HG03378 (cell line): ENCODE results near the gene EML6.
"Not testable (repeated sequence)": the region's sequence is repeated elsewhere in the genome, so short reads cannot be mapped to it uniquely, and the experiment has no call there.

Experiments
- ATAC-seq: cut with Tn5 transposase; IDR thresholded peaks from one replicate; pipeline ENCODE4 v1.9.1; 2021; ENCODE audit warnings: mild to moderate bottlenecking, moderate library complexity; ENCODE audit not compliant: unreplicated experiment

EML6 gene

GRCh38 chr2:54979321-54980044, 256.0 kb downstream of the EML6 start:
- ATAC-seq: no peak

DNA sequence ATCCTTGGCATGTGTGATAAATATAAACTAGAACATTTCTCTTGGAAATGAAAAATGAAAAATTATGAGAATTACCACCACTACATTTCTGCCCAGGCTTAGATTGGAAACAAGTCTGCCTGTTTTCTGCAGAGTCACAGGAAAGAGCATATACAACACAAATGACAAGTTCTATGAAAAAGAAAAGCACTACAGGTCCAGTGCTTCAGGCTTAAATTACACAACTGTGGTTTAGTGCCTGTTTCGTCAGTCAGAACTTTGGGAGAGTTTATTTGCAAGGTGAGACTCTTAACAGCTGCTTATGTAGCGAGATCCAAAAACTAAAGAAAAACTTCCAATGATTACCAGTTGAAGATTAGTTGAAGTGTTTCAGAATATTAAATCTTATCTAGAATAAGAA, 257.9 kb downstream of the EML6 start:
- ATAC-seq: no peak

DNA sequence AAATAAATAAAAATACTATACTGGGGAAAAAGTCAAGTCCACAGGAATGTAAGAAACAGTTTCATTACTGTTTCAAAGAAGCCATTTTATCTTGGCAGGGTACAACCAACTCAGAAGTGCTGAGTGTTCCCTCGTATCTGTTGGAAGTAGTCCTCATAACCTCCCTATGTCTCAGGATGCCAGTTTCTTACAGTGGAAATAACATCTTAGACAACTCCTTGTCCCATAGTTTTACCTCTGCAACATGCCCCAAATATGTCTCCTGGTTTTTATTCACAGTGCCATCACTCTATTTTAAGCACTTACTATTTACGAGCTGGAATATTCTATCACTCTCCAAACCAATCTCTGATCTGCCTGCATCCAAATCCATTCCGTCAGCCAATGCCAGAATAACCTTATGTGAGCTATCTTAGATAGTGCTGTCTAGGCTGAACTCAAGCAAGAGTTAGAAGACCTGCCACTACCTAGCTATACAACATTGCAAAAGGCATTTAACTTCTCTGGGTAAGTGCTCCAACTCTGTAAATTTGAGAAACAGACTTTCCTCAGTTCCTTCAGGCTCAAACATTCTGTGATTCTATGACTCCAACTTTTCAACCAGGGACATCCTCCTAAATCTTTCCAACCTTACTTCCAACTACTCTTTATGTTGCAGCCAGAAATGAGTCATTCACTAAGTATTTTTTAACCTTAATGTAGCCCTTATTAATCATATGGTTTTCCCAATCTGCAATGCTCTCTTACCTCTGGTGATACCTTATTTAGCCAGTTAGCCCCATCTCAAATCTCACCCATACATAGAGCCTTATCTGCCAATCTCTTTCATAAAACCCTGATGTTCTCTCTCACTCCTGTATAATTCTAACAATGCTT, 260.1 kb downstream of the EML6 start:
- no peak for ATAC-seq

GRCh38 chr2:54984476-54984875, 261.0 kb downstream of the EML6 start:
- ATAC-seq: no peak

DNA sequence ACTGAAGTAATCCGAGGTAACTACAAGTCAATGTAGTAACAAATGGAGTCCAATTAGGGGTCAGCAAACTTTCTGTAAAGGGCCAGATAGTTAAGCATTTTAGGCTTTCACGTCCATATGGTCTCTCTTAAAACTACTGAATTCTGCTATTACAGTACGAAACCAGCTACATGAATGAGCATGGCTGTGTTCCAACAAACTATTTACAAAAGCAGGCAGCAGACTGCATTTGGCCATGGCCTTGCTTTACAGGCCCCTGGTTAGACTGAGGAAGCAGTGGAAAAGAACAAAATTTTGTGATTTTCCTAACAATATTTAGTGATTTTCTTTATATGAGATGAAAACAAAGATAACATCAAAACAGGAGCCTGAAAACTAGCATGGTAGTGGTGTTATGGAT, 262.8 kb downstream of the EML6 start:
- no peak for ATAC-seq

GRCh38 chr2:54988612-54989011, 265.1 kb downstream of the EML6 start:
- no peak for ATAC-seq

- not testable (repeated sequence) for ATAC-seq
Observed at GRCh38 chr2:54990694-54991093, 267.2 kb downstream of the EML6 start.

DNA sequence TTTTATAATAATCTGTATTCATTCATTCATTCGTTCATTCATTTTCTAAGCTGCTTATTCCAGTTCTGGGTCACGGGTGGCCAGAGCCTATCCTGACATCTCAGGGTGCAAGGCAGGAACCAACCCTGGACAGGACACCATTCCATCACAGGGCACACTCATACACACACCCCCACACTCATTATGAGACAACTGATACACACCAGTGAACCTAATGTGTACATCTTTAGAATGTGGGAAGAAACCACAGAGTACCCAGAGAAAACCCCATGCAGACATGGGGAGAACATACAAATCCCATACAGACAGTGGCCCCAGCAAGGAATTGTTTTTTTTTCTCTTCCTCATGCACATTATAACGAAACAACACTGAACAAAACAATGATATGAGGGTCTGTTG, 272.1 kb downstream of the EML6 start:
- peak; percentile 48 for ATAC-seq

DNA sequence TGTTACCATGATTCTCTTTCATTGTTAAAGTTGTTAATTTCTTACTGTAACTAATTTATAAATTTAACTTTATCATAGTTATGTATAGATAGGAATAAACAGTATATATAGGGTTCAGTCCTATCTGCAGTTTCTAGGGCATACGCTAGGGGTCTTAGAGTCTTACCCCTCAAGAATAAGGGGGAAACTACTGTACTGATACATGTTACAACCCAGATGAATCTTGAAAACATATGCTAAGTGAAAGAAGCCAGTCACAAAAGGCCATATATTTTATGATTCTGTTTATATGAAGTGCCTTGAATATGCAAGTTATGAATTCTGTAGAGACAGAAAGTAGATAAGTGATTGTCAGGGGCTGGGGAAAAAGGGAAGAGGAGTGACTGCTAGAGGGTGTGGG, 274.4 kb downstream of the EML6 start:
- no peak for ATAC-seq

DNA sequence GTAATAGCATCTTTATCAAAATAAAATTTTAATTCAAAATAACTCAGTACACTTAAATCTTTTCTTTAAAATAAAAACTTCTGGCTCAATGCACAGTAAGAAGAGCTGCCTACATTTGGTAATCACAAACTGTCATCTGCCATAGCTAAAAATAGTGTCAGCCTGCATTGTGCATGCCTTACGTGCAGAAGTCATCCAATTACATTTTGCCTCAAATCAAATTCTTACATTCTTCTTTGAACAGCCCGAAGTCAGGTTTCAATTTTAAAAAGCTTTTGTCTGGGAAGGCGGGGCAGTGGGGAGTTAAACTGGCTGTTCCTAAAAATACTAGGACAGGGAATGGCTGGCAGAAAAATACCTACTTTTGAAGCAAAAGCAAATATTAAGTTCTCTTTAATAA, 275.7 kb downstream of the EML6 start:
- ATAC-seq: no peak

- no peak for ATAC-seq
Observed at GRCh38 chr2:55000341-55000740, 276.9 kb downstream of the EML6 start.

DNA sequence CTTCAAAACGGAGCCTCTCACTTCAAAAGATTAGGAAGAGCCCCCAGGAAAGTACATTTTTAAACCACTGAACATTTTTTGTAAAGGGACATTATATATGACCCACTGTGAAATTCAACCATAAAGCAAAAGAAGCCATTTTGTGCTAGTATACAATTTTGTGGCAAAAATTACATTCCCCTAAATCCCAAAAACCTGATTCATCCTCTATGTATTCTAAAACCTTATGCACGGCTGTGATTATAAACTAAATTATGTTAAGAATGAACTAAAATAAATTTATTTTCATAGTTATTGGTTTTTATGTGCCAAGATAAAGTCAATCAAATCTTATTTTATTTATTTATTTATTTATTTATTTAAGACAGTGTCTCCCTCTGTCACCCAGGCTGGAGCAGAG, 278.3 kb downstream of the EML6 start:
- ATAC-seq: no peak

DNA sequence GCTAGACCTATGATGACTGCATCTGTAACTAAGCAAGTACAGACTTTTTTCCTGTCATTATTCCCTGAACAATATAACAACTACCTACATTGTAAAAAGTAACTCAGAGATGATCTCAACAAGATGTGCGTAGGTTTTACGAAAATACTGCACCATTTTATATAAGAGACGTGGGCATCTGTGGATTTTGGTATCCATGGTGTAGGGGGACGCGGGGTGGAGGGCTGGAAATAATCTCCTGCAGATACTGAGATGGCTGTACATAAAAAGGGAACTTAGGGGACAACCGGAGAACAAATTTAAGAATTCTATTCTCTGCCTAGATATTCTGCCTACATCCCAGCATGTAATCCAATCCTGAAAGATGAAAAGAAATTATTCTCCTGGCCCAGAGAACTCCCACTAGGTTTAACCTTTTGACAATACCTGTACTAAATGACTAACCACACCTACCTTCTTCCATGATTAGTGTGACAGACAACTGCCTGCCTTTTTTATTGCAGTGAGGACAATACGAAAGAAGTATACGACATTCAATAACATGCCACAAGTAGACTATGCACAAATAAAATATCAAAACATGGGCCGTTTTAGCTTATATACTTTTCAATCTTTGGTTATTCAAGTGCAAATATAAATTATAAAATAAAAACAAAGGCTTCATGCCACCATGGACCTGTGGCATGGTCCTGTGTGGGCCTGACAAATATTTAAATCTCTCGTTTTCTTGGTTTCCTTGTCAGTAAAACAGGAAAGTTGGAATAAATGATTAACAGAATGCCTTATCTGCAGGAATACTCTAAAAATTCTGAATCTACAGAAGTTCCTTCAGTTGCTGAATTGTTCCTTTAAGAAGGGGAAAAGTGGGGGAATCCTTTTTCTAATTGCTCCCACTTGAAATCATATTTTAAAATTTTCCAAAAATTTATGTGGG, 280.5 kb downstream of the EML6 start:
- ATAC-seq: no peak

DNA sequence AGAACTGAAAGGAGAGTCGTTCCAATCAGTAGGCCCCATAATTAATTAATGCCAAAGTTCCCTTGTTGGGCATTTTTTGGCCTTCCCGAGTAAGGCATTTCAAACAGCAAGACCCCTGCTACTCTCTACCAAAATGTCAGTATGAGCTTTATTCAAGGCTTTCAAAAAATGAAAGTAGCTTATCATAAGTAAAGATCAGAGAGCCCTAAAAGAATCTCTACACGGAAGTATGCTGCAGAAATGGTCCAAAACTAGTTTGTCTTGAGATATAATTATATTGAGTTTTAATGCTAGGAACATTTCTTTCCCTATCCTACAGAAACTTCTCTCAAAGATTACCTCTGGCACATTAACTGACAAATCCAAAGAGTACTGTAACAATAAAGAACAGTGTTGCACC, 282.8 kb downstream of the EML6 start:
- no peak for ATAC-seq

- ATAC-seq: peak; percentile 12
Observed at GRCh38 chr2:55009277-55010060, 286.0 kb downstream of the EML6 start.

DNA sequence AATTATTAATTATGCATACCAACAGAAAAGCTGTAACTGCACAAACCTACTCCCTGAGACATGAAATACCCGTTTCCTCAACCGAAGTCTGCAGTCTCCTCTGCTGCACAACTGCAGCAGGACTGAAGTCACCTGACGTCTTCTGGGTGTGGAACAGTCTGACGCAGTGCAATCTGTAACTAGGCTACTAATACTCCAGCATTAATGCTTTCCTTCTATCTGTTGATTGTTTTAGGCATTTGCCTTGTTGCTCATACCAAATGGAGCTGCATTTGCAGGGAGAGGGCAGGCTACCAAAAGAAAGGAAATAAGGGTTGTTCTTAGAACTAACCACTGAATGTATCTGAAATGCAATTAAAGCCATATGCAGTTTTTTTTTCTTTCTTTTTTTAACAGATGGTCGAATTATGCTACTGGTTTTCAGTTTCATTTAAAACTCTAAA, 286.7 kb downstream of the EML6 start:
- peak; percentile 83 for ATAC-seq

- ATAC-seq: no peak
Observed at GRCh38 chr2:55010915-55011314, 287.5 kb downstream of the EML6 start.

DNA sequence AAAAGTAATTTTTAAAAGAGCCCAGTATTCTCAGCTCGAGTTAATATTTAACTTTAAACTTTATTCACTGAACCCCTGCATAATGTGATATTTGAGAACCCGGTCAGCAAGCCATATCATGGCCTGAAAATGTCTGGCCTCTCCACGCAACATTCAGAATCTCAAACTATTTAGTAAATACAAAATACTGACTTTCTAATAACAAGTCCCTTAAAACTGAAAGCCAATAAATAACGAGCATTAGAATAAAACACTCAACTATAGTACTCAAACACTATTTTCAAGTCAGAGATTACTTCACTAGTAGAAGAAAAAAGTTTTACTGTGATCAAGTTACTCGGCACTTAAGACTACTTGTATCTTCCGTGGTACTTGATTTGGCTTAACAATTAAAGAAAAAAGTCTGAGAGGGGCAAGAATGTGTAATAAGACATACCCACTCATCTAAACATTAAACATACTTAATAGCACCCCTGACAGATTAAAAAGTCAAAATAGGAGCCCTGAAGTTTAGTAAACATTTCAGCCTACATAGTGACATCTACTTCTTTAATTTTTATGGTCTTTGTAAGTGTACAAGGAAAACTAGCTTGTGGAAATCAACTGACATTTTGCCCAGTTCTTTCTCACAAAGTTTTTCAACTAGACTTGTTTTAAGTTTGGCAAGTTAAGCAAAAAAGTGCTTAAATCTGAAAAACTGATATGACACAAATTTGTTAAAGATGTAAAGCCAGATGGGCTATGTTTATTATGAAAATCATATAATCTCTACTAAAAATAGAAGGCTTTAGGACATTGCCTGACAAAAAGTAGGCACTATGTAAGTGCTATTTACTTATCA, 288.6 kb downstream of the EML6 start:
- no peak for ATAC-seq

DNA sequence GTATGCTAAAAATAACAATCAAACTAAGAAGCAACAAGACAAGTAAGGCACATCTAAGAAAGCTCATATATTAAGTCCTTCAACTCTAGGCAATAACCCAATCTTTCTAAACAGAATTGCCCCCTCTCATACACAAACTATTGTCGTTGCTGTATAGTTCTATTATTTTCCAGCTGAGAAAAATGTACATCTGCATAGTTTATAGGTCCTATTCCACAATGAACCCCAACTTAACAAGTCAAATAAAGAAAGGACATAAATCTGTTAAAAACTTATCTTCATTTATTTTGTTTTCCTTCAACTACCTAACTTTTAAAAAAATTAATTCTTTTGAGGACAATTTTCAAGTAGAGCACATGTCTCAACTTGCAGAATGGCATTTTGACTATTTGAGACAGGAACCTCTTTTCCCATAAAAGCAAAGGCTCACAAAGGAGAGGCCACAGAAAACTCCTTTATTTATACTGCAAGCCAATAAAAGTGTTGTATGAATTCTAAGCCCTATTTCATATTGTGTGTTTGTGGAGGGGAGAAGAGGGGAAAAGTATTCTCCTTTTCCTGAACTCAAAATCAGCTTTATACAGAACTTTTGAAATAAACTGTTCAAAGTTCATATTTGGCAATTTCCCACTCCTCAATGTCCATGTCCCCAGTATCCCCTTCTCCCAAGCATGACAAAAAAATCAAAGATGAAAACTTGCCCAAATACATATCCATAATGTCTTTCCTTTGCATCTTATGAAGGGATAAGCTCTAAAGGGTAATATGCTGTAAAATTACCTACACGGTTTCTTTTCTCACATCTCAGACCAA, 289.4 kb downstream of the EML6 start:
- ATAC-seq: no peak
